ENCODE results near the gene OR52K1. TPM values are rescaled to one million over a fixed set of nuclear protein-coding genes. Genes with fewer than 3 reads are reported as not detected.

Gene OR52K1
- polyA plus RNA-seq, 1 of the 3 experiments (the other 2 are of a cell fraction), result not detected

GRCh38 chr11:4508886-4509285, 26.4 kb downstream of the OR52K1 start:
- CTCF ChIA-PET, result interaction anchor here (1.1 to 1.6 kb wide), 3 partner anchors 16 to 327 kb away, joined by 3 to 9 read pairs (median 3); no protein-coding TSS in a partner anchor
- Histone ChIP-seq H3K79me2 (ENCODE audit: insufficient read depth) (no peaks in the 10 kb centered on the region), H3K4me2 (no peak overlapping the region)

GRCh38 chr11:4511282-4512245, 29.1 kb downstream of the OR52K1 start:
- Histone ChIP-seq H3K36me3 (replicated peaks in 1 of 2; ENCODE audit: control insufficient read depth in 1 of 2, insufficient read depth in 2 of 2, low read length in 1 of 2) (no peaks in the 10 kb centered on the region), H2AFZ (ENCODE audit: low read depth) (no peak overlapping the region), H4K20me1 (ENCODE audit: insufficient read depth) (no peaks in the 10 kb centered on the region), H3K4me1 (ENCODE audit: control insufficient read depth in 1 of 2, insufficient read depth in 2 of 2, low read depth in 1 of 2, low read length in 1 of 2) (no peaks in the 10 kb centered on the region), H3K27me3 (ENCODE audit: insufficient read depth) (0 out of 2 replicates have a peak, but pooled peaks cover 5% of the 10 kb centered on the region), H3K9ac (no peak overlapping the region), H3K4me2 (no peak overlapping the region), H3K4me3 (ENCODE audit: low read depth in 2 of 2, low read length in 1 of 2) (no peak overlapping the region), H3K27ac (ENCODE audit: low read depth in 2 of 2, low read length in 1 of 2) (no peak overlapping the region), H3K9me2 (no peaks in the 10 kb centered on the region), H3K9me3 (no peaks in the 10 kb centered on the region), H3F3A (replicated peaks; ENCODE audit: insufficient read depth) (no peaks in the 10 kb centered on the region), H3K79me2 (ENCODE audit: insufficient read depth) (no peaks in the 10 kb centered on the region)
- TF ChIP-seq, protein P1, sequence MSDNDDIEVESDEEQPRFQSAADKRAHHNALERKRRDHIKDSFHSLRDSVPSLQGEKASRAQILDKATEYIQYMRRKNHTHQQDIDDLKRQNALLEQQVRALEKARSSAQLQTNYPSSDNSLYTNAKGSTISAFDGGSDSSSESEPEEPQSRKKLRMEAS (IDR thresholded peaks at IDR 0.05; ENCODE audit: low read depth), result no peak
- TF ChIP-seq, protein P2, sequence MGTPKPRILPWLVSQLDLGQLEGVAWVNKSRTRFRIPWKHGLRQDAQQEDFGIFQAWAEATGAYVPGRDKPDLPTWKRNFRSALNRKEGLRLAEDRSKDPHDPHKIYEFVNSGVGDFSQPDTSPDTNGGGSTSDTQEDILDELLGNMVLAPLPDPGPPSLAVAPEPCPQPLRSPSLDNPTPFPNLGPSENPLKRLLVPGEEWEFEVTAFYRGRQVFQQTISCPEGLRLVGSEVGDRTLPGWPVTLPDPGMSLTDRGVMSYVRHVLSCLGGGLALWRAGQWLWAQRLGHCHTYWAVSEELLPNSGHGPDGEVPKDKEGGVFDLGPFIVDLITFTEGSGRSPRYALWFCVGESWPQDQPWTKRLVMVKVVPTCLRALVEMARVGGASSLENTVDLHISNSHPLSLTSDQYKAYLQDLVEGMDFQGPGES (IDR thresholded peaks at IDR 0.05; ENCODE audit: low read depth, low read length), result no peak
- TF ChIP-seq MXI1 (IDR thresholded peaks at IDR 0.05; ENCODE audit: low read depth, low read length), result no peak
- TF ChIP-seq USF2 (IDR thresholded peaks at IDR 0.05; ENCODE audit: borderline replicate concordance, low read depth, low read length), result no peak
- TF ChIP-seq TEAD4 (IDR thresholded peaks at IDR 0.05; ENCODE audit: borderline replicate concordance, insufficient read depth), result no peak
- TF ChIP-seq EZH2phosphoT487 (IDR thresholded peaks at IDR 0.05; ENCODE audit: borderline replicate concordance, low read depth), result no peak
- TF ChIP-seq RXRA (IDR thresholded peaks at IDR 0.05; ENCODE audit: borderline replicate concordance, low read depth), result no peak
- TF ChIP-seq CHD2 (IDR thresholded peaks at IDR 0.05; ENCODE audit: low read length, partially characterized antibody), result no peak
- TF ChIP-seq, protein P3, sequence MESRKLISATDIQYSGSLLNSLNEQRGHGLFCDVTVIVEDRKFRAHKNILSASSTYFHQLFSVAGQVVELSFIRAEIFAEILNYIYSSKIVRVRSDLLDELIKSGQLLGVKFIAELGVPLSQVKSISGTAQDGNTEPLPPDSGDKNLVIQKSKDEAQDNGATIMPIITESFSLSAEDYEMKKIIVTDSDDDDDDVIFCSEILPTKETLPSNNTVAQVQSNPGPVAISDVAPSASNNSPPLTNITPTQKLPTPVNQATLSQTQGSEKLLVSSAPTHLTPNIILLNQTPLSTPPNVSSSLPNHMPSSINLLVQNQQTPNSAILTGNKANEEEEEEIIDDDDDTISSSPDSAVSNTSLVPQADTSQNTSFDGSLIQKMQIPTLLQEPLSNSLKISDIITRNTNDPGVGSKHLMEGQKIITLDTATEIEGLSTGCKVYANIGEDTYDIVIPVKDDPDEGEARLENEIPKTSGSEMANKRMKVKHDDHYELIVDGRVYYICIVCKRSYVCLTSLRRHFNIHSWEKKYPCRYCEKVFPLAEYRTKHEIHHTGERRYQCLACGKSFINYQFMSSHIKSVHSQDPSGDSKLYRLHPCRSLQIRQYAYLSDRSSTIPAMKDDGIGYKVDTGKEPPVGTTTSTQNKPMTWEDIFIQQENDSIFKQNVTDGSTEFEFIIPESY (IDR thresholded peaks at IDR 0.05; ENCODE audit: borderline replicate concordance, low read depth), result no peak
- no peak for TF ChIP-seq GATA2 (CRISPR knock-in tag; IDR thresholded peaks at IDR 0.05)
- no peak for TF ChIP-seq PBX3 (IDR thresholded peaks at IDR 0.05)
- TF ChIP-seq SIN3A (IDR thresholded peaks at IDR 0.05; ENCODE audit: borderline replicate concordance, low read depth, low read length), result no peak
- no peak for TF ChIP-seq TCF12 (IDR thresholded peaks at IDR 0.05)
- TF ChIP-seq JUND (IDR thresholded peaks at IDR 0.05), result no peak
- 0% methylated on average over 2 of the region's 5 CpGs for WGBS (ENCODE audit: low lambda C conversion rate)
- ChIA-PET CTCF (interaction anchor here (0.7 kb wide), 1 partner anchor 324 kb away, joined by 3 read pairs; no protein-coding TSS in a partner anchor), POLR2A (no interaction called here)
- no peak for DNase-seq

More at GRCh38 chr11:4508886-4509285, 26.4 kb downstream of the OR52K1 start:
- H3K9me3 ChIP-seq, result no peaks in the 10 kb centered on the region
- WGBS (ENCODE audit: low lambda C conversion rate), result 8% methylated on average over 2 of the region's 2 CpGs
- no peak overlapping the region for H3K27ac ChIP-seq (ENCODE audit: low read depth in 2 of 2, low read length in 1 of 2)
- H3K9me2 ChIP-seq, result no peaks in the 10 kb centered on the region
- POLR2A ChIA-PET, result no interaction called here
- no peak overlapping the region for H3K9ac ChIP-seq
- TF ChIP-seq NFIC (IDR thresholded peaks at IDR 0.05; ENCODE audit: borderline replicate concordance) (no peak), MEF2A (IDR thresholded peaks at IDR 0.05; ENCODE audit: borderline replicate concordance, low read depth) (no peak), FOSL2 (IDR thresholded peaks at IDR 0.05; ENCODE audit: borderline replicate concordance, low read depth) (no peak), RAD21 (IDR thresholded peaks at IDR 0.05; ENCODE audit: low read length) (no peak), MXI1 (IDR thresholded peaks at IDR 0.05; ENCODE audit: low read depth, low read length) (no peak)
- TF ChIP-seq, protein P1 (IDR thresholded peaks at IDR 0.05; ENCODE audit: low read depth), result no peak
- no peak for DNase-seq
- H2AFZ ChIP-seq (ENCODE audit: low read depth), result no peak overlapping the region
- H3F3A ChIP-seq (replicated peaks; ENCODE audit: insufficient read depth), result no peaks in the 10 kb centered on the region
- peaks cover 5% of the 10 kb centered on the region; the same call in 1 of the 2 replicates for H3K27me3 ChIP-seq (ENCODE audit: insufficient read depth)
- H4K20me1 ChIP-seq (ENCODE audit: insufficient read depth), result no peaks in the 10 kb centered on the region
- no peaks in the 10 kb centered on the region for H3K4me1 ChIP-seq (ENCODE audit: control insufficient read depth in 1 of 2, insufficient read depth in 2 of 2, low read depth in 1 of 2, low read length in 1 of 2)
- no peak overlapping the region for H3K4me3 ChIP-seq (ENCODE audit: low read depth in 2 of 2, low read length in 1 of 2)
- H3K36me3 ChIP-seq (replicated peaks in 1 of 2; ENCODE audit: control insufficient read depth in 1 of 2, insufficient read depth in 2 of 2, low read length in 1 of 2), result no peaks in the 10 kb centered on the region
